H1 (cell line): ENCODE results near the gene ERO1A. TPM values are rescaled to one million over a fixed set of nuclear protein-coding genes. Genes with fewer than 3 reads are reported as not detected.

Source experiments
- CTCF ChIA-PET: fragments of 300-600 bp; sonication (Branson Sonifier 250); formaldehyde crosslinking; loops from one replicate; lab custom pipeline; 2021; ENCODE audit not compliant: partially characterized antibody; lab: Charles Lee
- POLR2A ChIA-PET: fragments of 300-600 bp; sonication (Branson Sonifier 250); formaldehyde crosslinking; loops from one replicate; lab custom pipeline; 2021; ENCODE audit warnings: inconsistent platforms; ENCODE audit not compliant: partially characterized antibody; lab: Charles Lee
- DNase-seq, 2 experiments: peaks; one replicate each; pipeline versions ENCODE4 v3.0.0 to v3.0.0-alpha.2; 2010 to 2022; ENCODE audit warnings: low spot score in 2 of 2, low read depth in 1 of 2, mixed read lengths in 1 of 2
- FAIRE-seq: peaks from 2 replicates; lab custom pipeline; 2011; peaks lifted over from hg19 to GRCh38; lab: Jason Lieb, UNC
- H2AFZ ChIP-seq: 2 replicates; pipeline ENCODE4 v1.8.1; 2012; ENCODE audit warnings: low read length, inconsistent platforms
- H2AK5ac ChIP-seq: 2 replicates; pipeline ENCODE4 v1.6.1; 2013; ENCODE audit warnings: low read depth, low read length
- H2BK120ac ChIP-seq: replicated peaks from 2 replicates; pipeline ENCODE3; 2013; ENCODE audit warnings: low read depth, low read length, inconsistent platforms
- H2BK12ac ChIP-seq: 2 replicates; pipeline ENCODE4 v1.6.1; 2013; ENCODE audit warnings: low read depth, low read length
- H2BK15ac ChIP-seq: 2 replicates; pipeline ENCODE4 v1.6.1; 2013; ENCODE audit warnings: low read length
- H2BK20ac ChIP-seq: 2 replicates; pipeline ENCODE4 v1.6.1; 2013; ENCODE audit warnings: low read length
- H2BK5ac ChIP-seq: 2 replicates; pipeline ENCODE4 v1.6.1; 2013; ENCODE audit warnings: low read depth, low read length
- H3K14ac ChIP-seq: 2 replicates; pipeline ENCODE4 v1.6.1; 2013; ENCODE audit warnings: inconsistent platforms; ENCODE audit not compliant: insufficient read length
- H3K18ac ChIP-seq: 2 replicates; pipeline ENCODE4 v1.6.1; 2013; ENCODE audit warnings: low read length; ENCODE audit errors: extremely low read depth
- H3K23ac ChIP-seq: 2 replicates; pipeline ENCODE4 v1.6.1; 2013; ENCODE audit warnings: inconsistent platforms; ENCODE audit not compliant: insufficient read length
- H3K23me2 ChIP-seq: 2 replicates; pipeline ENCODE4 v1.6.1; 2013; ENCODE audit warnings: low read depth, low read length
- H3K27ac ChIP-seq: 2 replicates; pipeline ENCODE4 v1.6.1; 2011; ENCODE audit warnings: low read depth, low read length, inconsistent platforms
- H3K27me3 ChIP-seq, 4 experiments: replicated peaks in 1 of 4; 1 replicate in 1 of 4; 2 replicates in 3 of 4; pipeline versions ENCODE4 v1.6.1 to v1.8.1; 2011 to 2013; ENCODE audit warnings: low read length in 3 of 4, mild to moderate bottlenecking in 3 of 4, inconsistent platforms in 2 of 4, mixed read lengths in 2 of 4, moderate library complexity in 1 of 4; ENCODE audit not compliant: control insufficient read depth in 3 of 4, insufficient read depth in 3 of 4; ENCODE audit errors: extremely low read depth in 1 of 4
- H3K36me3 ChIP-seq, 4 experiments: 2 replicates each; pipeline versions ENCODE4 v1.6.1 to v1.8.1; 2011 to 2013; ENCODE audit warnings: mild to moderate bottlenecking in 4 of 4, low read length in 3 of 4, moderate library complexity in 2 of 4, control low read depth in 1 of 4, inconsistent platforms in 1 of 4; ENCODE audit not compliant: insufficient read depth in 4 of 4, control insufficient read depth in 2 of 4
- H3K4ac ChIP-seq: replicated peaks from 2 replicates; pipeline ENCODE3; 2013; ENCODE audit warnings: low read length, low read depth, mixed read lengths, inconsistent platforms; ENCODE audit not compliant: insufficient read length
- H3K4me1 ChIP-seq, 4 experiments: replicated peaks in 1 of 4; 1 replicate in 1 of 4; 2 replicates in 3 of 4; pipeline versions ENCODE4 v1.6.1 to v1.8.1; 2011 to 2013; ENCODE audit warnings: low read length in 3 of 4, inconsistent platforms in 2 of 4, mixed read lengths in 1 of 4; ENCODE audit not compliant: insufficient read depth in 4 of 4, control insufficient read depth in 3 of 4
- H3K4me2 ChIP-seq, 2 experiments: 2 replicates each; pipeline versions ENCODE4 v1.6.1 to v1.8.1; 2011 to 2013; ENCODE audit warnings: low read depth in 2 of 2, low read length in 2 of 2, control low read depth in 1 of 2, inconsistent platforms in 1 of 2, mild to moderate bottlenecking in 1 of 2; ENCODE audit not compliant: insufficient read depth in 1 of 2
- H3K4me3 ChIP-seq, 4 experiments: fragments of 200-600, 300-600 bp in 1 of 4; sonication (generic), shearing (Covaris generic), sonication (Bioruptor Twin) in 1 of 4; 2 replicates each; pipeline versions ENCODE4 v1.5.1 to v1.8.1; 2011 to 2016; ENCODE audit warnings: low read length in 4 of 4, low read depth in 3 of 4, control low read depth in 2 of 4, inconsistent platforms in 2 of 4, mild to moderate bottlenecking in 2 of 4, mixed read lengths in 1 of 4, moderate library complexity in 1 of 4; ENCODE audit not compliant: insufficient read depth in 2 of 4; ENCODE audit errors: extremely low read depth in 1 of 4
- H3K56ac ChIP-seq: replicated peaks from 2 replicates; pipeline ENCODE3; 2013; ENCODE audit warnings: low read depth, mild to moderate bottlenecking, mixed read lengths, low read length, inconsistent platforms; ENCODE audit not compliant: insufficient read length
- H3K79me1 ChIP-seq: 2 replicates; pipeline ENCODE4 v1.6.1; 2013; ENCODE audit warnings: low read depth, low read length, control low read depth
- H3K79me2 ChIP-seq, 2 experiments: 2 replicates each; pipeline versions ENCODE4 v1.6.1 to v1.8.1; 2012 to 2013; ENCODE audit warnings: low read length in 2 of 2, mild to moderate bottlenecking in 2 of 2, inconsistent platforms in 1 of 2; ENCODE audit not compliant: insufficient read depth in 2 of 2, control insufficient read depth in 1 of 2
- H3K9ac ChIP-seq, 4 experiments: replicated peaks in 1 of 4; 1 replicate in 1 of 4; 2 replicates in 3 of 4; pipeline versions ENCODE4 v1.6.1 to v1.8.1; 2011 to 2013; ENCODE audit warnings: low read depth in 3 of 4, low read length in 3 of 4, control low read depth in 2 of 4, mild to moderate bottlenecking in 2 of 4, moderate library complexity in 2 of 4, inconsistent platforms in 1 of 4; ENCODE audit errors: extremely low read depth in 1 of 4
- H3K9me3 ChIP-seq, 2 experiments: 2 replicates each; pipeline versions ENCODE4 v1.6.1 to v1.8.1; 2012 to 2013; ENCODE audit warnings: mild to moderate bottlenecking in 2 of 2, moderate library complexity in 2 of 2, control low read depth in 1 of 2, inconsistent platforms in 1 of 2, low read depth in 1 of 2, low read length in 1 of 2, mixed read lengths in 1 of 2; ENCODE audit not compliant: insufficient read depth in 2 of 2
- H4K20me1 ChIP-seq, 2 experiments: replicated peaks in 1 of 2; 2 replicates each; pipeline versions ENCODE3 to v1.8.1; 2011 to 2013; ENCODE audit warnings: inconsistent platforms in 2 of 2, low read length in 2 of 2, mild to moderate bottlenecking in 1 of 2; ENCODE audit not compliant: insufficient read depth in 2 of 2, control insufficient read depth in 1 of 2
- H4K5ac ChIP-seq: 2 replicates; pipeline ENCODE4 v1.6.1; 2013; ENCODE audit warnings: low read length, low read depth, mixed read lengths, inconsistent platforms; ENCODE audit not compliant: insufficient read length
- H4K8ac ChIP-seq: 2 replicates; pipeline ENCODE4 v1.8.0; 2013; ENCODE audit warnings: mild to moderate bottlenecking, moderate library complexity, low read length, inconsistent platforms; ENCODE audit not compliant: insufficient read depth; ENCODE audit errors: extremely low read depth
- H4K91ac ChIP-seq: replicated peaks from 2 replicates; pipeline ENCODE3; 2013; ENCODE audit warnings: low read length, mixed read lengths, inconsistent platforms; ENCODE audit not compliant: insufficient read length
- CTBP2 ChIP-seq: IDR thresholded peaks from 2 replicates; pipeline ENCODE4 v1.7.0; 2011; ENCODE audit warnings: borderline replicate concordance, mild to moderate bottlenecking, moderate library complexity, mixed read lengths, low read length; ENCODE audit not compliant: insufficient read depth, insufficient read length
- FOSL1 ChIP-seq: IDR thresholded peaks from 2 replicates; pipeline ENCODE4 v1.6.1; 2011; ENCODE audit warnings: mild to moderate bottlenecking, low read depth, low read length, moderate library complexity; ENCODE audit not compliant: insufficient read depth
- HDAC2 ChIP-seq, 2 experiments: fragments of 300-600 bp in 1 of 2; sonication (generic) in 1 of 2; IDR thresholded peaks; 2 replicates each; pipeline ENCODE4 v1.6.1; 2011 to 2012; ENCODE audit warnings: low read depth in 2 of 2, low read length in 2 of 2, mild to moderate bottlenecking in 2 of 2, moderate library complexity in 2 of 2, borderline replicate concordance in 1 of 2, inconsistent platforms in 1 of 2
- JUND ChIP-seq: IDR thresholded peaks from 2 replicates; pipeline ENCODE4 v1.6.1; 2011; ENCODE audit warnings: mild to moderate bottlenecking, improper control_type of control experiment, low read length
- NANOG ChIP-seq: IDR thresholded peaks from 2 replicates; pipeline ENCODE4 v1.6.1; 2011; ENCODE audit warnings: low read length, low read depth, mild to moderate bottlenecking, inconsistent platforms; ENCODE audit not compliant: insufficient read depth, poor library complexity, severe bottlenecking
- RAD21 ChIP-seq, 2 experiments: IDR thresholded peaks in 1 of 2; conservative IDR thresholded peaks in 1 of 2; 2 replicates each; pipeline ENCODE4 v1.6.1; 2011; ENCODE audit warnings: low read depth in 2 of 2, low read length in 2 of 2, improper control_type of control experiment in 1 of 2, inconsistent platforms in 1 of 2, mild to moderate bottlenecking in 1 of 2, moderate library complexity in 1 of 2
- SIX5 ChIP-seq: IDR thresholded peaks from 2 replicates; pipeline ENCODE4 v1.6.1; 2011; ENCODE audit warnings: mild to moderate bottlenecking, low read depth, low read length
- TAF1 ChIP-seq: IDR thresholded peaks from 2 replicates; pipeline ENCODE4 v1.6.1; 2011; ENCODE audit warnings: mild to moderate bottlenecking, low read depth, low read length
- TCF12 ChIP-seq: IDR thresholded peaks from 2 replicates; pipeline ENCODE4 v1.6.1; 2011; ENCODE audit warnings: low read depth, mild to moderate bottlenecking, low read length
- YY1 ChIP-seq: IDR thresholded peaks from 2 replicates; pipeline ENCODE4 v1.6.1; 2011; ENCODE audit warnings: low read depth, mild to moderate bottlenecking, low read length
- WGBS, 2 experiments: shearing (Covaris generic) in 1 of 2; methylation state at CpG; one replicate each; pipeline versions ENCODE4 v1.1.6 to v1.1.7; 2013 to 2015; ENCODE audit warnings: low lambda C conversion rate in 2 of 2, mixed read lengths in 2 of 2, inconsistent platforms in 1 of 2, low coverage in 1 of 2, missing lambda C conversion rate in 1 of 2; ENCODE audit not compliant: insufficient replicate concordance in 2 of 2, insufficient coverage in 1 of 2, insufficient read length in 1 of 2; ENCODE audit errors: extremely low coverage in 1 of 2, missing lambda C conversion rate in 1 of 2; 5-methylcytosine and 5-hydroxymethylcytosine counted together
- polyA plus RNA-seq, 7 experiments: library from polyadenylated mRNA; depleted of rRNA in 3 of 7; stranded (reverse) in 5 of 7; unstranded in 2 of 7; fragments of >200 nt in 5 of 7; fragments of 200-250 nt in 2 of 7; gene quantifications; 1 replicate in 5 of 7; 2 replicates in 1 of 7; 4 replicates in 1 of 7; pipeline versions ENCODE4 v1.2.1 to v1.2.3, GENCODE V29; 2011 to 2013; ENCODE audit warnings: missing spikeins in 2 of 7, mixed read lengths in 2 of 7
- total RNA-seq: library from RNA; stranded (reverse); fragmentation: NEBNext Ultra II Directional; extraction: Animal tissue kit (Norgen Biotek cat#: 25700); gene quantifications from 2 replicates; pipeline ENCODE4 v1.2.1, GENCODE V29; 2021
- TF ChIP-seq, protein P1 (sequence below), 3 experiments: IDR thresholded peaks; 1 replicate in 2 of 3; 2 replicates in 1 of 3; pipeline versions ENCODE4 v1.5.1 to v1.6.1; 2011; ENCODE audit warnings: low read length in 3 of 3, mild to moderate bottlenecking in 3 of 3, inconsistent platforms in 2 of 3, low read depth in 1 of 3, moderate library complexity in 1 of 3; ENCODE audit not compliant: insufficient read depth in 1 of 3; ENCODE audit errors: control extremely low read depth in 1 of 3

ERO1A gene
- total and polyA plus RNA-seq, 2 of the 8 experiments (the other 6 are each of a cell fraction or from before 2014, with no cell fraction given), result 15.7 to 42.0 TPM

DNA sequence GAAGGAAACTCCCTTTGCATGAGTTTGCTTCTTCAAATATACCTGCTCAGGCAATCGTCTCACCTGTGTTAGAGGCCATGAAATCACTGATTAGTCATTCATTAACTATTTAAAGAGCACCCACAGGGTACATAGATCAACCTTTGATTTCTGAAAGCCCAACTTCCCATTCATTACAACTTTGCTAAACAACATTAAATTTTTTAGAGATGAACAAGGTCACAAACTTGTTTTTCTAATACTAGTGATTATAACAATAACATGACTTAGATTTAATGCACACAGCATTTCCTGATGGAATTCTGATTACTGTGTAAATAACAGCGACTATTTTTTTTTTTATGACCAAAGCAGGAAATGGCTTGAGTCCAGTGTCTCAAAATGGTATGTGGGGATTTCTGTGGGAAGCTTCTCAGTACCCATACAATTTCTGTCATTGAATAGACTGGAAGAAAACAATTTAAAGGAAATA, 5.4 kb upstream of the ERO1A start:
- Histone ChIP-seq H3K56ac (no peak overlapping the region), H4K5ac (no peak overlapping the region), H3K4me2 (no peak overlapping the region), H3K4me3 (no peak overlapping the region), H2BK5ac (no peak overlapping the region), H2AK5ac (no peak overlapping the region), H2BK120ac (no peak overlapping the region), H3K9me3 (no peaks in the 10 kb centered on the region), H3K23ac (no peak overlapping the region), H3K9ac (no peak overlapping the region), H3K4me1 (no peaks in the 10 kb centered on the region), H3K27me3 (no peaks in the 10 kb centered on the region), H4K8ac (no peak overlapping the region), H2BK20ac (no peak overlapping the region), H3K23me2 (no peaks in the 10 kb centered on the region; the same call in 1 of the 2 replicates), H3K14ac (no peak overlapping the region), H4K20me1 (no peaks in the 10 kb centered on the region), H3K18ac (no peak overlapping the region), H3K79me1 (no peaks in the 10 kb centered on the region), H3K36me3 (no peaks in the 10 kb centered on the region), H2BK12ac (no peak overlapping the region), H3K79me2 (no peaks in the 10 kb centered on the region), H4K91ac (no peak overlapping the region), H3K4ac (no peak overlapping the region), H3K27ac (no peak overlapping the region), H2AFZ (no peak overlapping the region), H2BK15ac (no peak overlapping the region)
- FAIRE-seq (no peak), DNase-seq (no peak)
- CTCF ChIA-PET, result interaction anchor here (0.7 kb wide), 2 partner anchors 262 to 1086 kb away, joined by 3 read pairs; no protein-coding TSS in a partner anchor
- POLR2A ChIA-PET, result no interaction called here
- WGBS, 2 experiments, result 93% methylated on average over 2 of the region's 2 CpGs; no CpG with 5 or more reads in 1 of the 2 experiments
- TF ChIP-seq SIX5 (no peak), TAF1 (no peak), HDAC2 (IDR thresholded peaks at IDR 0.05; ENCODE audit: borderline replicate concordance in 1 of 2, low read depth in 2 of 2, low read length in 2 of 2) (no peak), TCF12 (no peak), CTBP2 (no peak), FOSL1 (no peak), RAD21 (IDR thresholded peaks at IDR 0.05 in 1 of 2, conservative IDR thresholded peaks at IDR 0.05 in 1 of 2; ENCODE audit: low read depth in 2 of 2, low read length in 2 of 2) (no peak), NANOG (no peak), JUND (no peak), YY1 (no peak)
- TF ChIP-seq, protein P1, sequence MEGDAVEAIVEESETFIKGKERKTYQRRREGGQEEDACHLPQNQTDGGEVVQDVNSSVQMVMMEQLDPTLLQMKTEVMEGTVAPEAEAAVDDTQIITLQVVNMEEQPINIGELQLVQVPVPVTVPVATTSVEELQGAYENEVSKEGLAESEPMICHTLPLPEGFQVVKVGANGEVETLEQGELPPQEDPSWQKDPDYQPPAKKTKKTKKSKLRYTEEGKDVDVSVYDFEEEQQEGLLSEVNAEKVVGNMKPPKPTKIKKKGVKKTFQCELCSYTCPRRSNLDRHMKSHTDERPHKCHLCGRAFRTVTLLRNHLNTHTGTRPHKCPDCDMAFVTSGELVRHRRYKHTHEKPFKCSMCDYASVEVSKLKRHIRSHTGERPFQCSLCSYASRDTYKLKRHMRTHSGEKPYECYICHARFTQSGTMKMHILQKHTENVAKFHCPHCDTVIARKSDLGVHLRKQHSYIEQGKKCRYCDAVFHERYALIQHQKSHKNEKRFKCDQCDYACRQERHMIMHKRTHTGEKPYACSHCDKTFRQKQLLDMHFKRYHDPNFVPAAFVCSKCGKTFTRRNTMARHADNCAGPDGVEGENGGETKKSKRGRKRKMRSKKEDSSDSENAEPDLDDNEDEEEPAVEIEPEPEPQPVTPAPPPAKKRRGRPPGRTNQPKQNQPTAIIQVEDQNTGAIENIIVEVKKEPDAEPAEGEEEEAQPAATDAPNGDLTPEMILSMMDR (IDR thresholded peaks at IDR 0.05; ENCODE audit: control extremely low read depth in 1 of 3, insufficient read depth in 1 of 3, low read depth in 1 of 3, low read length in 3 of 3), result no peak
